Measurements from ENCODE around the gene C17orf67.
A peak's percentile ranks its signal among the peaks of the same experiment; 100 is the strongest.

The C17orf67 gene

GRCh38 chr17:56833809-56834379 lies at the start of gene C17orf67, which contains the start of gene DGKE:
TSS of gene C17orf67 (minus strand) at chr17:56833920. CDS start at chr17:56815810, 18,110 bp downstream.
TSS of gene DGKE (plus strand) at chr17:56834151. CDS start at chr17:56834796, 645 bp downstream.
- peak within 1 kb of the TSS; percentile 56 to 86 (median 65) for H3K4me3 ChIP-seq
- peak within 1 kb of the TSS in 20 of 21 experiments; percentile 37 to 86 (median 79) for H3K27ac ChIP-seq

GRCh38 chr17:56881685-56882295 lies 48.1 kb upstream of the C17orf67 start:
- no peak overlapping the region for H3K27ac ChIP-seq
- no peak overlapping the region for H3K4me3 ChIP-seq

- Histone ChIP-seq H3K4me3 (no peak overlapping the region), H3K27ac (no peak overlapping the region)
Measured at GRCh38 chr17:56880571-56880970, 46.9 kb upstream of the C17orf67 start.

GRCh38 chr17:56880133-56880532 lies 46.4 kb upstream of the C17orf67 start:
- no peak overlapping the region for H3K27ac ChIP-seq
- H3K4me3 ChIP-seq, result no peak overlapping the region

GRCh38 chr17:56879280-56879679 lies 45.6 kb upstream of the C17orf67 start:
- Histone ChIP-seq H3K4me3 (no peak overlapping the region), H3K27ac (no peak overlapping the region)

GRCh38 chr17:56876766-56877179 lies 43.1 kb upstream of the C17orf67 start:
- Histone ChIP-seq H3K27ac (no peak overlapping the region), H3K4me3 (no peak overlapping the region)

GRCh38 chr17:56870081-56870651 lies 36.4 kb upstream of the C17orf67 start:
- no peak overlapping the region for H3K4me3 ChIP-seq
- H3K27ac ChIP-seq, result no peak overlapping the region

GRCh38 chr17:56868716-56869115 lies 35.0 kb upstream of the C17orf67 start:
- Histone ChIP-seq H3K27ac (no peak overlapping the region), H3K4me3 (no peak overlapping the region)

GRCh38 chr17:56867948-56868376 lies 34.2 kb upstream of the C17orf67 start:
- H3K27ac ChIP-seq, result no peak overlapping the region

GRCh38 chr17:56866496-56866895 lies 32.8 kb upstream of the C17orf67 start:
- Histone ChIP-seq H3K27ac (no peak overlapping the region), H3K4me3 (no peak overlapping the region)

More at GRCh38 chr17:56867948-56868376, 34.2 kb upstream of the C17orf67 start:
- H3K4me3 ChIP-seq, result no peak overlapping the region

GRCh38 chr17:56866076-56866475 lies 32.4 kb upstream of the C17orf67 start:
- H3K27ac ChIP-seq, result no peak overlapping the region
- H3K4me3 ChIP-seq, result no peak overlapping the region

GRCh38 chr17:56863974-56864373 lies 30.3 kb upstream of the C17orf67 start:
- H3K4me3 ChIP-seq, result no peak overlapping the region
- H3K27ac ChIP-seq, result no peak overlapping the region

GRCh38 chr17:56861899-56862298 lies 28.2 kb upstream of the C17orf67 start:
- H3K27ac ChIP-seq, result no peak overlapping the region
- H3K4me3 ChIP-seq, result no peak overlapping the region

GRCh38 chr17:56851008-56851407 lies 17.3 kb upstream of the C17orf67 start:
- no peak overlapping the region for H3K27ac ChIP-seq
- H3K4me3 ChIP-seq, result no peak overlapping the region

GRCh38 chr17:56850591-56850990 lies 16.9 kb upstream of the C17orf67 start:
- no peak overlapping the region for H3K27ac ChIP-seq
- no peak overlapping the region for H3K4me3 ChIP-seq

- H3K27ac ChIP-seq, result no peak overlapping the region
- no peak overlapping the region for H3K4me3 ChIP-seq
Measured at GRCh38 chr17:56849131-56849530, 15.4 kb upstream of the C17orf67 start.

GRCh38 chr17:56847106-56847505 lies 13.4 kb upstream of the C17orf67 start:
- Histone ChIP-seq H3K4me3 (no peak overlapping the region), H3K27ac (no peak overlapping the region)

- Histone ChIP-seq H3K4me3 (no peak overlapping the region), H3K27ac (no peak overlapping the region)
Measured at GRCh38 chr17:56845934-56846333, 12.2 kb upstream of the C17orf67 start.

- Histone ChIP-seq H3K27ac (no peak overlapping the region), H3K4me3 (no peak overlapping the region)
Measured at GRCh38 chr17:56842577-56842976, 8.9 kb upstream of the C17orf67 start.

GRCh38 chr17:56838687-56839086 lies 5.0 kb upstream of the C17orf67 start:
- no peak overlapping the region for H3K4me3 ChIP-seq

GRCh38 chr17:56835264-56835585 lies 1.5 kb upstream of the C17orf67 start:
- Histone ChIP-seq H3K4me3 (peak overlapping the region; percentile 56 to 86 (median 65)), H3K27ac (peak overlapping the region in 6 of 21 experiments; percentile 79 to 86 (median 84))

More at GRCh38 chr17:56838687-56839086, 5.0 kb upstream of the C17orf67 start:
- no peak overlapping the region for H3K27ac ChIP-seq

Data from skin epidermis (tissue), 12 donors.